Naive thymus-derived CD8-positive, alpha-beta T cell (primary cell): ENCODE results near the gene VWA2. TPM values are rescaled to one million over a fixed set of nuclear protein-coding genes. Genes with fewer than 3 reads are reported as not detected.
"Not testable (repeated sequence)": the region's sequence is repeated elsewhere in the genome, so short reads cannot be mapped to it uniquely, and the experiment has no call there.

Experiments used
- ATAC-seq, 2 donors: fragments of 150-1000 bp; cut with Tn5 transposase in 1 of 2; sonication (Bioruptor Pico), chemical (Tn5 transposase) in 1 of 2; 1 replicate in 1 of 2; 2 replicates in 1 of 2; pipeline ENCODE4 v1.10.0; 2021; ENCODE audit warnings: mild to moderate bottlenecking in 2 of 2, moderate library complexity in 2 of 2
- POLR2A ChIA-PET: fragments of 350-600 bp; sonication (Branson Sonifier 250); formaldehyde crosslinking; loops from one replicate; lab custom pipeline; 2021; ENCODE audit warnings: antibody characterized with exemption; lab: Charles Lee
- DNase-seq, 10 donors: peaks; one replicate each; pipeline versions ENCODE4 v3.0.0 to v3.0.0-alpha.2; 2020 to 2022
- H3K27ac Mint-ChIP-seq, 10 donors: one replicate each; pipeline ENCODE4 v1.8.0; 2020 to 2022; ENCODE audit warnings: mild to moderate bottlenecking in 10 of 10, mixed read lengths in 10 of 10, moderate library complexity in 4 of 10, inconsistent platforms in 1 of 10
- H3K27me3 Mint-ChIP-seq, 5 donors: one replicate each; pipeline ENCODE4 v1.8.0; 2021 to 2022; ENCODE audit warnings: mixed read lengths in 5 of 5
- H3K36me3 Mint-ChIP-seq, 3 donors: one replicate each; pipeline ENCODE4 v1.8.0; 2020 to 2022; ENCODE audit warnings: mixed read lengths in 3 of 3, mild to moderate bottlenecking in 2 of 3, inconsistent platforms in 1 of 3
- H3K4me1 Mint-ChIP-seq, 4 donors: one replicate each; pipeline ENCODE4 v1.8.0; 2021 to 2022; ENCODE audit warnings: mixed read lengths in 4 of 4
- H3K4me3 Mint-ChIP-seq, 10 donors: one replicate each; pipeline ENCODE4 v1.8.0; 2020 to 2022; ENCODE audit warnings: mild to moderate bottlenecking in 10 of 10, mixed read lengths in 10 of 10, moderate library complexity in 6 of 10, inconsistent platforms in 1 of 10
- H3K9me3 Mint-ChIP-seq, 9 donors: one replicate each; pipeline ENCODE4 v1.8.0; 2020 to 2022; ENCODE audit warnings: mixed read lengths in 9 of 9, mild to moderate bottlenecking in 3 of 9, inconsistent platforms in 1 of 9, moderate library complexity in 1 of 9
- polyA plus RNA-seq, 3 donors: library from polyadenylated mRNA; unstranded; fragments of 300-500 nt; fragmentation: Illumina TruSeq; gene quantifications; one replicate each; pipeline ENCODE4 v1.2.3, GENCODE V29; 2021
- total RNA-seq, 8 experiments: library from RNA in 2 of 8; stranded (reverse) in 2 of 8; gene quantifications; one replicate each; pipeline ENCODE4 v1.2.3 and lab custom pipeline; 2021 to 2026

VWA2 gene
- total and polyA plus RNA-seq, 5 experiments from 2014 or later: not detected

DNA sequence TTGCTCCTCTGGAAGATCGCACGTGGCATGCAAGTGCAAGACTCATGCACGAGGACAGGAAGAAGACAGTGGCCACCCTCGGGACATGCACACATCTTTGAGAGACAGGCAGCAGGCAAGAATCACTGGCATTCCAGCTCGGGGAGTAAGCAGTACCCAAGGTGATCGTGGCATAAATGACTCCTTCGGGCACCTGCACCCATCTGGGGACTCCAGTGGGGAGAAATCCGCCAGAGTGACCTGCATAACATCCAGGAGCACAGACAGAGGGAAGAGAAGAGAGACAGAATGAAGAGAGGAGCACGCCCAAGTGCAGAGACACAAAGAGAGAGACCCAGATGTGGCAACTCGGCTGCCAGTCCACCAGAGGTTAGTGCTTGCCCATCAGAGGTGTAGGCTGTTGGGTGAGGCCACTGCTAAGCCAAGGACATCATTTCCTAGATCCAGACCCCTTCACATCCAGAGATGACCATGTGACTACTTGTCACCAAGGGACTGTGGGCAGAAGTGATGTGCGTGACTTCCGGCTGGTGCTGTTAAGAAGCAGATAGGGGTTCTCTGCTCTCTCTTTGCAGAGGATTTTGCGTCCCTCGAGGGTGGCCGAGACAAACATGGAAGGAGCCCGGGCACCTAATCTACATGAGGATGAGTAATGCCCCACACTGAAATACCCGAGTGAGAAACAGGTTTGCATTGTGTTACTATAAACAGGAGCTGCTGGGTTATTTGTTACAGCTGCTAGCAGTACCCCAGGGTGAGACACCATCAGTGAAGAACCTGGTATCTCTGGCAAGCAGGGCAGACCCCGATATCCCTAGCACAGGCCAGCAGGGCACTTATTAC, 80.6 kb downstream of the VWA2 start:
- no peak overlapping the region for H3K4me3 Mint-ChIP-seq
- DNase-seq: no peak
- H3K27ac Mint-ChIP-seq: no peak overlapping the region
- no peak for ATAC-seq
- H3K4me1 Mint-ChIP-seq: no peaks in the 10 kb centered on the region
- POLR2A ChIA-PET: no interaction called here
- H3K36me3 Mint-ChIP-seq: no peaks in the 10 kb centered on the region
- H3K9me3 Mint-ChIP-seq: no peaks in the 10 kb centered on the region
- H3K27me3 Mint-ChIP-seq: peaks cover 0 to 11% (median 2%) of the 10 kb centered on the region in 5 donors

- ATAC-seq (no peak), DNase-seq (no peak)
- Mint-ChIP-seq H3K27me3 (peaks cover 0 to 11% (median 2%) of the 10 kb centered on the region in 5 donors), H3K27ac (no peak overlapping the region), H3K36me3 (no peaks in the 10 kb centered on the region), H3K4me1 (no peaks in the 10 kb centered on the region), H3K4me3 (no peak overlapping the region), H3K9me3 (no peaks in the 10 kb centered on the region)
- POLR2A ChIA-PET: no interaction called here
These were observed 81.4 kb downstream of the VWA2 start for GRCh38 chr10:114320249-114321116.

DNA sequence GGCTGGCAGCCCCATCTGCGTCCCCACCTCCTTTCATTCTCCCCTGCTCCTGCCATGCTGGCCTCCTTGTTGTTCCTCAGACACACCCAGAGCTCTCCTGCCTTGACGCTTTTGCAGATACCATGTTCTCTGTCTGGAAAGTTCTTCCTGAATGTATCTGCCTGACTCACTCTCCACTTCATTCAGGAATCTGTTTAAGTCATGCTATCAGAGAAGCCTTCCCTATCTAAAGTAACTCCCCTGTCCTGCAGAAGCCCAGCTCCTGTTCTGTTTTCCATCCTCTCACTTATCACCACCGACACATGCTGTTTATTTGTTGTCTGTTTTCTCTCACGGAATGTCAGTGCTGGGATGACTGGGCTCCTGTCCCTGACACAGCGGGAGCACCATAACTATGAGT, 83.3 kb downstream of the VWA2 start:
- Mint-ChIP-seq H3K4me1 (no peaks in the 10 kb centered on the region), H3K9me3 (no peaks in the 10 kb centered on the region), H3K36me3 (no peaks in the 10 kb centered on the region), H3K27ac (peak overlapping the region in 1 of 10 donors; percentile 2), H3K4me3 (no peak overlapping the region), H3K27me3 (peaks cover 0 to 4% (median 0%) of the 10 kb centered on the region in 5 donors)
- POLR2A ChIA-PET: no interaction called here
- ATAC-seq (no peak), DNase-seq (no peak)

- DNase-seq: no peak
- Mint-ChIP-seq H3K27ac (no peak overlapping the region), H3K4me1 (no peaks in the 10 kb centered on the region), H3K27me3 (peaks cover 0 to 4% (median 0%) of the 10 kb centered on the region in 5 donors), H3K36me3 (no peaks in the 10 kb centered on the region), H3K9me3 (no peaks in the 10 kb centered on the region), H3K4me3 (no peak overlapping the region)
- no peak for ATAC-seq
- POLR2A ChIA-PET: no interaction called here
These were observed 84.0 kb downstream of the VWA2 start for GRCh38 chr10:114323023-114323422.

DNA sequence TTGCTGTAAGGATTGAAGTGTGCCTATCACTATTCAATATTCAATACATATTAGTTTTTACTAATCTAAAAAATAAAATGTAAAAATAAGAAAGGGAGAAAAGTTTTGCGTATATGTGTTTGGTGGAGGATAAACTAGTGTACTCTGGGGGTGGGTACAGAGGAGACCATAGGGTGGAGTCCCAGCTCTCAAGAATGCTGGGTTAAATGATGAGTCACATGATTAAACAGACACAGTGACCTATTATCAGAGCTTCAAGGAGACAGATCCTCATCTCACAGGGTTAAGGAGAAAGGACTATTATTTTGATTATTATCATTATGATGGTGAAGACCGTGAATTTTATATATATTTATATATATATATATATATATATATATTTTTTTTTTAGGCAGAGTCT, 87.7 kb downstream of the VWA2 start:
- no peak for ATAC-seq
- H3K9me3 Mint-ChIP-seq: no peaks in the 10 kb centered on the region

DNA sequence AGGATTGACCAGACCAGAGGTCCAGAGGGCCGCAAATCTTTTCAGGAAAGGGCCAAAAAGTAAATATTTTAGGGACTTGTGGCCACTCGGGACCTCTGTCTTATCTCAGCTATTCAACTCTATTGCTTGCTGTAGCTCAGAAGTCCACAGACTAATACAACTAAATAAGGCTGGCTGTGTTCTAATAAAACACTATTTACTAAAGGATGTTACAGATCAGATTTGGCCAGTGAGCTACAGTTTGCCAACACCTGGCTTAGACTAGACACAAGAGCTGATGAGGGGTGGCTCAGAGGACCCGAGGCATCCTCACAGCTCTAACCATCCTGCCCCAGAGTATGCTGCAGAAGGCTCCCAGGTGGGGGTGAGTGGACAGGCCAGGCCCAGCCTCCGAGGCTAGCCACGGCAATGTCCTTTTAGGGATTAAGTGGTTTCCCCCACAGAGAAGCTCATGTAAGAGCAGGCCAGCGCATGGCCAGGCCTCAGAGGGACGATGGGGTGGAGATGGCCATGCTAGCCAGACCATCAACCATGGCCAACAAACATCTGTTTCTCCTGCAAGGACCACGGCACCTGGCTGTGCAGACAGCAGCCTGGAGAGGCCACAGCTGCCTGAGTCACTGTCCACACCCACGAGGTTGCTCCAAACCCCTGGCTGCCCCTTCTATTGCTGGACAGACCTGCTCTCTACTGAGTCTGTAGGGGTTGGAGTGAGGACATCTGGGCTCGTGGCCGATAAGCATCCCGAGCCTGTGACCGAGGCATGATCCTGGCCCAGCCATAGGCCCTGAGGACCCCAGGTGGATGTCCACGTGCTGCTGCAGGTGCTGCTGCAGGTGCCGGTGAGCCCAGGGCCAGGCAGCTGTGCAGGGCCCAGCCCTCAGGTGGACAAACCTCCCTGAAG, 88.7 kb downstream of the VWA2 start:
- H3K27me3 Mint-ChIP-seq: peaks cover 0 to 2% (median 0%) of the 10 kb centered on the region in 5 donors
- H3K4me1 Mint-ChIP-seq: no peaks in the 10 kb centered on the region
- H3K36me3 Mint-ChIP-seq: no peaks in the 10 kb centered on the region
- DNase-seq (no peak), ATAC-seq (no peak)
- no peak overlapping the region for H3K27ac Mint-ChIP-seq
- no peak overlapping the region for H3K4me3 Mint-ChIP-seq
- H3K9me3 Mint-ChIP-seq: no peaks in the 10 kb centered on the region
- POLR2A ChIA-PET: interaction anchor here (0.6 kb wide), 1 partner anchor 376 kb away, joined by 4 read pairs; no protein-coding TSS in a partner anchor

More for the DNA sequence above, 87.7 kb downstream of the VWA2 start:
- Mint-ChIP-seq H3K36me3 (no peaks in the 10 kb centered on the region), H3K27ac (peak overlapping the region in 1 of 10 donors; percentile 17), H3K4me1 (no peaks in the 10 kb centered on the region), H3K27me3 (peaks cover 0 to 2% (median 0%) of the 10 kb centered on the region in 5 donors), H3K4me3 (no peak overlapping the region)
- no peak for DNase-seq
- POLR2A ChIA-PET: interaction anchor here (0.6 kb wide), 1 partner anchor 377 kb away, joined by 4 read pairs; no protein-coding TSS in a partner anchor

DNA sequence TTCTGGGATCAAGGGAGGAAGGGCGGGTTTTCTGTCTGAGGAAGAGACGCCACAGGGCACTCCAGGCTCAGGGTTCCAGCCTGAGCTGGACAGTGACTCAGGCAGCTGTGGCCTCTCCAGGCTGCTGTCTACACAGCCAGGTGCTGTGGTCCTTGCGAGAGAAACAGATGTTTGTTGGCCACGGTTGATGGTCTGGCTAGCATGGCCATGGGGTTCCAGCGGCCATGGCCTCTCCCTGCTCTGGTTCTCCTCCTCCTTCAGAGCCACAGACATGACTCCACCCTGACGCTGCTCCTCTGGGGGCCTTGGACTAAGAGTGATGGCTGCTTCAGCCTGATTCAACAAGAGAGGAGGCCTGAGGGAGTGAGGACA, 89.4 kb downstream of the VWA2 start:
- peaks cover 0 to 2% (median 0%) of the 10 kb centered on the region in 5 donors for H3K27me3 Mint-ChIP-seq
- ATAC-seq (no peak), DNase-seq (no peak)
- POLR2A ChIA-PET: no interaction called here
- H3K36me3 Mint-ChIP-seq: no peaks in the 10 kb centered on the region
- H3K4me3 Mint-ChIP-seq: no peak overlapping the region
- H3K27ac Mint-ChIP-seq: no peak overlapping the region
- no peaks in the 10 kb centered on the region for H3K9me3 Mint-ChIP-seq
- H3K4me1 Mint-ChIP-seq: no peaks in the 10 kb centered on the region

- peaks cover 0 to 2% (median 0%) of the 10 kb centered on the region in 5 donors for H3K27me3 Mint-ChIP-seq
- ATAC-seq: no peak
These were observed 89.8 kb downstream of the VWA2 start for GRCh38 chr10:114328874-114329273.

GRCh38 chr10:114329634-114330365, 90.7 kb downstream of the VWA2 start:
- H3K4me1 Mint-ChIP-seq: no peaks in the 10 kb centered on the region
- POLR2A ChIA-PET: no interaction called here
- no peak for ATAC-seq
- no peak for DNase-seq
- H3K9me3 Mint-ChIP-seq: no peaks in the 10 kb centered on the region
- no peaks in the 10 kb centered on the region for H3K36me3 Mint-ChIP-seq
- peak overlapping the region in 2 of 10 donors; percentile 27 to 61 for H3K27ac Mint-ChIP-seq
- no peak overlapping the region for H3K4me3 Mint-ChIP-seq
- H3K27me3 Mint-ChIP-seq: peaks cover 0 to 1% (median 0%) of the 10 kb centered on the region in 5 donors

More at GRCh38 chr10:114328874-114329273, 89.8 kb downstream of the VWA2 start:
- Mint-ChIP-seq H3K4me1 (no peaks in the 10 kb centered on the region), H3K9me3 (no peaks in the 10 kb centered on the region), H3K27ac (no peak overlapping the region), H3K4me3 (no peak overlapping the region), H3K36me3 (no peaks in the 10 kb centered on the region)
- DNase-seq: no peak
- POLR2A ChIA-PET: no interaction called here

DNA sequence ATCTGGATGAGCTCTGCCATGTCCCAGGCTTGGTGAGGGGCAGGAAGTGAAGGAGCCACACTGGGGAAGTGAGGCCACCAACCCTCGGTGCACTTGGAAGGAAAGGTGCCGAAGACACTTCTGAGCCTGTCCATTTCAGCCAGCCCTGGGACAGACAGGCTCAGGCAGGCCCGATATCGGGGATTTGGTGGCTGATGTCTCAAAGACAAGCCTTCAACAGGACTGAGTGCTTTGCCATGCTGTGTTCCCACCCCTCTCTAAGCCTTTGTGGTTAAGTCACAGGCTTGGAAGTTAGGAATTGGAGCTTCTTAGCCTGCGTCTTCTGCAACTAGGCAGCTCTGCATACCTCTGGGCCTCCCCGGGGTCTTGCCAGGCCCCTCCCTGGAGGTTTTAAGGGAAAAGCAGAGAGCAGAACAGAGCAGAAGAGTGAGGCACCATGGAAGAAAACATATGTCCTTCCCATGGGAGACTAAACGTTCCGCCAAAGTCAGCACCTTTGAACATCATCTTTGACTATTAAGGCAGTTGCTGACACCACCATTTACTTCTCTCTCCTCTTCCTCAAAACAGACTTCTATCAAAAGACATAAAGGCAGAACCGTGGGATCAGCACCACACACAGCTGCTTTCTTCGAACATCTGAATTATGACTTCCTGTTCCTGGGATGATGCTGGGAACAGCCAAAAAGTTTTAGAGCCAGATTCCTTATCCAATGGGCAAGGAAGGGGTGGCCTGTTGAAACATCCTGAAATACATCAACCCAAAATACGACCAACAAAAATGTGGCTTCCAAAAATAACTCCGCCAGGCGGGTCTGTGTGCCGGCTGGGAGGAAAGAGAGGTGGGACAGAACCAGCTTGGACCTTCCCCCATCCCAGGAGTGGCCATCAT, 93.5 kb downstream of the VWA2 start:
- POLR2A ChIA-PET: no interaction called here
- no peak for ATAC-seq

GRCh38 chr10:114333441-114333840, 94.4 kb downstream of the VWA2 start:
- H3K9me3 Mint-ChIP-seq, H3K36me3 Mint-ChIP-seq, ATAC-seq, H3K4me1 Mint-ChIP-seq, DNase-seq, H3K27me3 Mint-ChIP-seq, H3K27ac Mint-ChIP-seq, H3K4me3 Mint-ChIP-seq, POLR2A ChIA-PET: not testable (repeated sequence)

More for the DNA sequence above, 93.5 kb downstream of the VWA2 start:
- no peak for DNase-seq
- H3K27me3 Mint-ChIP-seq: peaks cover 0 to 8% (median 0%) of the 10 kb centered on the region in 5 donors
- H3K4me3 Mint-ChIP-seq: no peak overlapping the region
- peaks cover 0 to 2% (median 0%) of the 10 kb centered on the region in 4 donors for H3K4me1 Mint-ChIP-seq
- no peaks in the 10 kb centered on the region for H3K36me3 Mint-ChIP-seq
- H3K27ac Mint-ChIP-seq: no peak overlapping the region
- H3K9me3 Mint-ChIP-seq: no peaks in the 10 kb centered on the region
